Ovary (tissue), 9 donors: ENCODE results near the gene EHHADH. TPM values are rescaled to one million over a fixed set of nuclear protein-coding genes. Genes with fewer than 3 reads are reported as not detected.

Source experiments
- DNase-seq, 5 donors: peaks; one replicate each; pipeline ENCODE4 v3.0.0-alpha.2; 2019 to 2020
- H3K27ac ChIP-seq, 2 donors: fragments of 200-600 bp; one replicate each; pipeline versions ENCODE4 v1.5.1 to v1.8.0; 2019 to 2022
- H3K27me3 ChIP-seq: fragments of 200-600 bp; one replicate; pipeline ENCODE4 v1.8.0; 2022
- H3K36me3 ChIP-seq: fragments of 200-600 bp; sonication (generic); one replicate; pipeline ENCODE4 v1.5.1; 2019
- H3K4me1 ChIP-seq: one replicate; pipeline ENCODE4 v1.8.1; 2013; ENCODE audit warnings: mild to moderate bottlenecking, moderate library complexity; ENCODE audit not compliant: insufficient read depth
- H3K4me3 ChIP-seq: fragments of 200-600 bp; sonication (generic); one replicate; pipeline ENCODE4 v1.5.1; 2017
- H3K9me3 ChIP-seq, 2 donors: fragments of 200-600 bp in 1 of 2; sonication (generic) in 1 of 2; one replicate each; pipeline versions ENCODE4 v1.5.1 to v1.8.1; 2013 to 2019; ENCODE audit warnings: mild to moderate bottlenecking in 1 of 2, moderate library complexity in 1 of 2
- CTCF ChIP-seq, 3 donors: fragments of 450-650 bp in 2 of 3; fragments of 200-600 bp in 1 of 3; IDR thresholded peaks; one replicate each; pipeline versions ENCODE4 v1.5.1 to v1.8.0; 2016 to 2022; ENCODE audit warnings: antibody characterized with exemption in 3 of 3, mild to moderate bottlenecking in 1 of 3
- EP300 ChIP-seq: sonication (generic); formaldehyde crosslinking; IDR thresholded peaks from one replicate; pipeline ENCODE4 v1.6.1; 2017; ENCODE audit warnings: antibody characterized with exemption
- POLR2A ChIP-seq: fragments of 450-650 bp; IDR thresholded peaks from one replicate; pipeline ENCODE4 v1.6.1; 2017; ENCODE audit warnings: antibody characterized with exemption, mild to moderate bottlenecking, moderate library complexity
- WGBS, 3 donors: extraction: QIAGEN DNeasy Blood & Tissue Kit in 1 of 3; methylation state at CpG; one replicate each; pipeline versions ENCODE4 v1.1.5 to v1.1.7; 2013 to 2017; 5-methylcytosine and 5-hydroxymethylcytosine counted together
- intact Hi-C, 4 donors: fragments of 100-400 bp; cut with DNase I; formaldehyde crosslinking; loops; one replicate each; pipeline versions ENCODE4 v1.11.0 to v1.15.1; 2022 to 2023
- microRNA-seq, 3 donors: library from miRNA; unstranded; fragments of <30 nt; microRNA quantifications; one replicate each; pipeline versions ENCODE4 to v1.2.0, GENCODE V29; 2019 to 2020
- polyA plus RNA-seq, 2 donors: library from polyadenylated mRNA; stranded (reverse); fragments of 200-250 nt in 1 of 2; fragments of 350-450 nt in 1 of 2; fragmentation: Illumina TruSeq in 1 of 2; extraction: RNeasy Lipid Tissue Mini Kit (QIAGEN cat#74804) in 1 of 2; gene quantifications; one replicate each; pipeline ENCODE4 v1.2.3, GENCODE V29; 2013 to 2014
- small RNA-seq: library from RNA; depleted of rRNA; stranded (forward); fragments of <200 nt; gene quantifications from one replicate; pipeline ENCODE3, GENCODE V24; 2016
- total RNA-seq, 7 donors: library from RNA; depleted of rRNA in 2 of 7; stranded (reverse); fragments of >200 nt in 2 of 7; fragmentation: NEBNext Ultra II Directional in 3 of 7; extraction: Animal tissue kit (Norgen Biotek cat#: 25700) in 3 of 7; gene quantifications; one replicate each; pipeline versions ENCODE4 v1.1.0 to v1.2.4, GENCODE V29; 2016 to 2023
- donor health status: DM: no; HTN: no; CAD: no; lungs with moderate emphysema.
- donor health status: DM: no; HTN: no; CAD: no.
- donor health status: Bipolar disorder and iron deficiency.
- donor health status: DM: yes; HTN: yes; CAD: no.
- donor health status: DM: no; HTN: no; CAD: no.
- donor health status: DM: yes; HTN: yes; CAD: no.

EHHADH gene
- total and polyA plus RNA-seq, 9 donors = 1.4 to 6.9 (median 2.9) TPM

GRCh38 chr3:185150561-185150960 is 103.3 kb downstream of the EHHADH start:
- Histone ChIP-seq H3K4me3 (no peak overlapping the region), H3K36me3 (no peaks in the 10 kb centered on the region), H3K27ac (no peak overlapping the region), H3K27me3 (no peaks in the 10 kb centered on the region), H3K9me3 (no peaks in the 10 kb centered on the region), H3K4me1 (peaks cover 1% of the 10 kb centered on the region)
- intact Hi-C loops = loop anchor here in 1 of 4 donors (10.0 kb wide), 1 partner anchor 66 kb away; no protein-coding TSS in a partner anchor
- TF ChIP-seq CTCF (IDR thresholded peaks at IDR 0.05) (no peak), POLR2A (no peak), EP300 (no peak)
- no peak for DNase-seq
- WGBS, 3 donors = 71 to 82% (median 76%) methylated on average over 1 of the region's 1 CpG

- 21 to 32% (median 27%) methylated on average over 3 of the region's 3 CpGs for whole genome bisulfite sequencing, 3 donors
- no peak overlapping the region for H3K27ac ChIP-seq
- intact Hi-C loops = no loop called here
- peaks cover 1% of the 10 kb centered on the region for H3K4me1 ChIP-seq
- no peak overlapping the region for H3K4me3 ChIP-seq
- no peaks in the 10 kb centered on the region for H3K27me3 ChIP-seq
- no peaks in the 10 kb centered on the region for H3K9me3 ChIP-seq
- no peaks in the 10 kb centered on the region for H3K36me3 ChIP-seq
- TF ChIP-seq CTCF (IDR thresholded peaks at IDR 0.05) = no peak
- no peak for TF ChIP-seq EP300
- no peak for TF ChIP-seq POLR2A
- no peak for DNase-seq
Observed at GRCh38 chr3:185149591-185149990, 104.3 kb downstream of the EHHADH start.

DNA sequence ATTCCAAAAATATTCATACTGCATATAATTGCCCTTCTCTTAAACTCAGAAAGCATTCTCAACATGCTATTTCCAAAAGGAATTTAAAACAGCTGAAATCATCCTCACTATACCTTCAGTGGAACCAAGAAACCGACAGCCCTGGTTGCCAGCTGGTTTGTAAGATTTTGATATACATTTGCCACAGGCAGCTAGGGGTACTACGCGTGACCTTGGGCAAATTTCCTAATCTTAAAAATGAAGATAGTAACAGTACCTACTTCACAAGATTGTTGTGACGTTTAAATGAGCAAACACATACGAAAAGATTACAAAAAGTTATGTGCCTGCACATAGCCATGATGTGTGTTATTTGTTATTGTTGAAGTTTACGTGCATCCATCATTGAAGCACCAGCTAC is 108.3 kb downstream of the EHHADH start:
- intact Hi-C loops = no loop called here
- Histone ChIP-seq H3K27me3 (no peaks in the 10 kb centered on the region), H3K9me3 (no peaks in the 10 kb centered on the region), H3K27ac (no peak overlapping the region), H3K4me1 (peaks cover under 1% of the 10 kb centered on the region), H3K36me3 (no peaks in the 10 kb centered on the region), H3K4me3 (no peak overlapping the region)
- TF ChIP-seq POLR2A = no peak
- TF ChIP-seq CTCF (IDR thresholded peaks at IDR 0.05) = no peak
- no peak for TF ChIP-seq EP300
- 79 to 84% (median 80%) methylated on average over 6 of the region's 6 CpGs for whole genome bisulfite sequencing, 3 donors
- no peak for DNase-seq

DNA sequence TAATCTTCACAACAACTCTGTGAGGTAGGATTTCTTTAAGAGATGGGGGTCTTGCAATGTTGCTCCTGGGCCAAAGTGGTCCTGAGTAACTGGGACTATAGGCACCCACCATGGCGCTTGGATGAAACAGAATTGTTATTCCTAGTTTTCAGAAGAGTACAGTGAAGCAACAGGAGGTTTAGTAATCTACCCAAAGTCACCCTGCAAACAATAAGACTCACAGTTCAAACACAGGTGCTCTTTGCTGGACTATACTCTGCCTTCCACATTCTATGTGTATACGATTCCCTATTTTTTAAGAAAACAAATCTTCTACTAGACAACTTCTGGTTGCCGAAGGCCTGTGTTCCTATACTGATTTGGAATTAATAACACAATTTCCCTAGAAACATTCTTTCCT is 109.1 kb downstream of the EHHADH start:
- intact Hi-C loops = no loop called here
- no peak overlapping the region for H3K4me3 ChIP-seq
- TF ChIP-seq POLR2A = no peak
- no peak for TF ChIP-seq CTCF (IDR thresholded peaks at IDR 0.05)
- no peak for TF ChIP-seq EP300

More for the DNA sequence above, 109.1 kb downstream of the EHHADH start:
- no peak for DNase-seq
- H3K27me3 ChIP-seq = no peaks in the 10 kb centered on the region
- H3K4me1 ChIP-seq = no peaks in the 10 kb centered on the region
- no peak overlapping the region for H3K27ac ChIP-seq
- no peaks in the 10 kb centered on the region for H3K36me3 ChIP-seq
- H3K9me3 ChIP-seq = no peaks in the 10 kb centered on the region
- 91 to 98% (median 91%) methylated on average over 3 of the region's 3 CpGs for WGBS, 3 donors

Small RNA genes lying within 50 kb of the gene (microRNA-seq; reads per million reads assigned to microRNA genes)
- 0 to 0.63 (median 0) reads per million in 3 donors for gene MIR5588

Small RNA genes lying within 50 kb of the gene (small RNA-seq; reads per million reads assigned to genes)
- gene MIR5588 = 0.25 reads per million

Other genes starting within 250 kb of the EHHADH start
- gene C3orf70, start 101.0 kb downstream of the EHHADH start, total RNA-seq = 10 to 100 TPM in 2 of 7 donors, 1 to 10 TPM in 5; 3.8 to 17.7 (median 7.6) TPM
- gene C3orf70, start 101.0 kb downstream of the EHHADH start, polyA plus RNA-seq = 1 to 10 TPM; 3.5 to 9.0 TPM
- 10 to 100 TPM; 14.5 to 40.5 (median 28.0) TPM for gene MAP3K13, start 109.1 kb upstream of the EHHADH start, total RNA-seq
- 10 to 100 TPM; 21.0 to 29.8 TPM for gene MAP3K13, start 109.1 kb upstream of the EHHADH start, polyA plus RNA-seq
- gene TMEM41A, start 245.0 kb upstream of the EHHADH start, total RNA-seq = 10 to 100 TPM; 13.9 to 21.2 (median 17.8) TPM
- 10 to 100 TPM; 13.3 to 26.3 TPM for gene TMEM41A, start 245.0 kb upstream of the EHHADH start, polyA plus RNA-seq